Right cardiac atrium (tissue), 5 donors: ENCODE measurements around the gene UBIAD1. TPM values are rescaled to one million over a fixed set of nuclear protein-coding genes. Genes with fewer than 3 reads are reported as not detected.
"Not testable (repeated sequence)": the region's sequence is repeated elsewhere in the genome, so short reads cannot be mapped to it uniquely, and the experiment has no call there.

Source experiments
- ATAC-seq, 2 donors: fragments of 200-7000 bp; cut with Tn5 transposase; one replicate each; pipeline versions ENCODE4 v1.8.0 to v1.9.1; 2020; ENCODE audit warnings: moderate library complexity in 2 of 2, mild to moderate bottlenecking in 1 of 2
- DNase-seq, 3 donors: peaks; one replicate each; pipeline ENCODE4 v3.0.0-alpha.2; 2020
- H3K27ac ChIP-seq: one replicate; pipeline ENCODE4 v1.5.1; 2013; ENCODE audit warnings: mild to moderate bottlenecking, low read length, control low read depth, moderate library complexity
- H3K27me3 ChIP-seq: one replicate; pipeline ENCODE4 v1.6.1; 2013; ENCODE audit not compliant: control insufficient read depth, insufficient read depth
- H3K4me1 ChIP-seq: one replicate; pipeline ENCODE4 v1.6.1; 2013; ENCODE audit warnings: low read length; ENCODE audit not compliant: control insufficient read depth, insufficient read depth
- H3K4me3 ChIP-seq: one replicate; pipeline ENCODE4 v1.5.1; 2013; ENCODE audit warnings: low read length, control low read depth
- H3K9me3 ChIP-seq: one replicate; pipeline ENCODE4 v1.6.1; 2013; ENCODE audit warnings: low read length; ENCODE audit not compliant: control insufficient read depth
- WGBS: extraction: QIAGEN DNeasy Blood & Tissue Kit; methylation state at CpG from one replicate; pipeline ENCODE4 v1.1.7; 2013; 5-methylcytosine and 5-hydroxymethylcytosine counted together
- intact Hi-C, 4 donors: fragments of 100-400 bp; cut with DNase I; formaldehyde crosslinking; loops; one replicate each; pipeline versions ENCODE4 v1.11.0 to v1.14.0; 2022 to 2023
- polyA plus RNA-seq: library from polyadenylated mRNA; stranded (reverse); fragments of 200-250 nt; gene quantifications from one replicate; pipeline ENCODE4 v1.2.3, GENCODE V29; 2013
- total RNA-seq, 4 donors: library from RNA; stranded (reverse); fragmentation: NEBNext Ultra II Directional; extraction: Animal tissue kit (Norgen Biotek cat#: 25700); gene quantifications; one replicate each; pipeline ENCODE4 v1.2.1, GENCODE V29; 2021
- donor health status: healthy with polysubstance abuse.
- donor health status: DM: no; HTN: yes; CAD: no.
- donor health status: DM: no; HTN: no; CAD: no.
- donor health status: DM: no; HTN: yes; CAD: no; lungs with severe emphysema.
- donor health status: DM: yes; HTN: yes; CAD: no.

Gene UBIAD1
- total and polyA plus RNA-seq, 5 donors, result 7.5 to 12.8 (median 11.7) TPM

DNA sequence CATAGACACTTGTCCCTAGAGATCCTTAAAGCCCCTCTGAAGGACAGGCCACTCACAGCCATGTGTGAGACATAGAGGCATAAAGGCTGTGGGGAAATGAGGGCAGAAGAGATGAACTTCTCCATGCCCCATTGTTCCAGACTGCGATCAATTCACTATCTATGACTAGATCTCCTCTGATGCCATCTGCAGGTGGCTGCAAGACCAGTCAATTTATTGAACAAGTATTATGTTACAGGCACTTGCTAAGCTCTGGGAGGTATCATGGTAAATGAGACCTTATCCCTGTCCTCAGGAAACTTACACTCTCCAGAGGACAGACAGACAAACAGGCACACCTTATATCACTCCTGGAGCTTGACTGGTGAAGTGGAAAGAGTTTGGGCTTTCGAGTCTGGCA, 22.9 kb downstream of the UBIAD1 start:
- 97% methylated on average over 2 of the region's 2 CpGs for WGBS
- intact Hi-C loops, result no loop called here
- Histone ChIP-seq H3K27me3 (no peaks in the 10 kb centered on the region), H3K27ac (no peak overlapping the region), H3K4me1 (peaks cover 6% of the 10 kb centered on the region), H3K4me3 (no peak overlapping the region), H3K9me3 (no peaks in the 10 kb centered on the region)
- no peak for ATAC-seq
- no peak for DNase-seq

DNA sequence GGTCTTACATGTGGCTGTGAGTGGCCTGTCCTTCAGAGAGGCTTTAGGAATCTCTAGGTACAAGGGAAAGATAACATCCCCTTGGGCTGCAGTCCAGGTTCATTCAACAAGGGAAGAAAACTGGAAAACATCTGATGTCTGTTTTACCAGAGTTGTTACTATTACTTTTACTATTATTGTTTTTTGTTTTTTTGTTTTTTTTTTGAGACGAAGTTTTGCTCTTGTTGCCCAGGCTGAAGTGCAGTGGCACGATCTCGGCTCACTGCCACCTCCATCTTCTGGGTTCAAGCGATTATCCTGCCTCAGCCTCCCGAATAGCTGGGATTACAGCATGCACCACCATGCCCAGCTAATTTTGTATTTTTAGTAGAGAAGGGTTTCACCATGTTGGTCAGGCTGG, 24.8 kb downstream of the UBIAD1 start:
- H3K27ac ChIP-seq, H3K27me3 ChIP-seq, H3K9me3 ChIP-seq, DNase-seq, ATAC-seq, H3K4me3 ChIP-seq, H3K4me1 ChIP-seq, intact Hi-C loops: not testable (repeated sequence)
- 96% methylated on average over 5 of the region's 5 CpGs for WGBS

DNA sequence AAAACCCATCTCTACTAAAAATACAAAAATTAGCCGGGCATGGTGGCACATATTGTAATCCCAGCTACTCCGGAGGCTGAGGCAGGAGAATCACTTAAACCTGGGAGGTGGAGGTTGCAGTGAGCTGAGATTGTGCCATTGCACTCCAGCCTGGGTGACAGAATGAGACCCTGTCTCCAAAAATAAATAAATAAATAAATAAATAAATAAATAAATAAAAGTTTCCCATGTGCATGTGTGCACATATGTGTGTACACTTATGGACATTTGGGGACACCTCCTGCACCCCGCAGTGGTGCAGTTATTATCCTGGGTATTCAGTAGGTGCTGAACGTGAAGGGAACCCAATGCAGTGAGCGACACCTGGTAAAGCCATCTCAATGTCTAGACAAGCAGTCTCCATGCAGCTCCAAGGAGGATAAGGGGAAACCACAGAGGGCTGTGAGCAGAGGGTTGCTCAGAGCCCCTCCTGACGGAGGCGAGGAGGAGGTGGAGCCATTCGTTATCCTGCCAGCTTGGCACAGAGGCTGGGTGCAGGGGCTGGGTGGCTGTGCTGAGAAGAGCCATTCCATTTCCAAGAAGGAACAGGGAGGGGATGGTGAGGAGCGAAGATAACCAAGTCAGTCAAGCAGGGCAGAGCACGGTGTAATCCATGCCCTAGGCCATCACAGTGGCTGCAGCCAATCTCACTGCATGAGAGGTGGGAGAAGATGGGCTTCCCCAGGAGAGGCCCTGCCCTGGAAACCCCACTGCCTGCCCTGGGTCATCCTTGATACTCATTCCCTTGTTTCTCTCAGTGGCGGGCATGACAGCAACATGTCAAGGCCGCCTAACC, 25.6 kb downstream of the UBIAD1 start:
- DNase-seq (peak in 1 of 3 donors; percentile 23), ATAC-seq (no peak)
- Histone ChIP-seq H3K4me1 (no peaks in the 10 kb centered on the region), H3K27me3 (no peaks in the 10 kb centered on the region), H3K4me3 (no peak overlapping the region), H3K9me3 (no peaks in the 10 kb centered on the region), H3K27ac (no peak overlapping the region)
- intact Hi-C loops, result no loop called here
- 77% methylated on average over 12 of the region's 12 CpGs for WGBS

DNA sequence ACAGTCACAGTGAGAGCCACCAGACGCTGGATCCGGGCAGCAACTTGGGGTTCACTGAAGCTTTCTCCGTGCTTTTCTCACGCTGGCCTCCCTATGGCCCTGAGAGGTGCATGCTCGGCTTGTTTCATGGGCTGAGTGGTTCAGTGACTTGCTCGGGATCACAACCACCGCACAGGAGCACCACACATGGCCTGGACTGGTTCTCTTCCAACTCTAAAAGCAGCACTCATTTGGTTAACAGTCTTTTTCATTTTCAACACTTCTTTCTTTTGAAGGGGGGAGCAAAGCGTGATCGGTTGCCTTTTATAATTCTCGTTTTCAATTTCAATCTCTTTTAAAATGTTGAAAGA, 26.2 kb downstream of the UBIAD1 start:
- ATAC-seq (no peak), DNase-seq (no peak)
- no peaks in the 10 kb centered on the region for H3K27me3 ChIP-seq
- no peak overlapping the region for H3K27ac ChIP-seq
- no peaks in the 10 kb centered on the region for H3K9me3 ChIP-seq
- H3K4me3 ChIP-seq, result no peak overlapping the region
- no peaks in the 10 kb centered on the region for H3K4me1 ChIP-seq
- intact Hi-C loops, result no loop called here
- WGBS, result 58% methylated on average over 10 of the region's 10 CpGs

DNA sequence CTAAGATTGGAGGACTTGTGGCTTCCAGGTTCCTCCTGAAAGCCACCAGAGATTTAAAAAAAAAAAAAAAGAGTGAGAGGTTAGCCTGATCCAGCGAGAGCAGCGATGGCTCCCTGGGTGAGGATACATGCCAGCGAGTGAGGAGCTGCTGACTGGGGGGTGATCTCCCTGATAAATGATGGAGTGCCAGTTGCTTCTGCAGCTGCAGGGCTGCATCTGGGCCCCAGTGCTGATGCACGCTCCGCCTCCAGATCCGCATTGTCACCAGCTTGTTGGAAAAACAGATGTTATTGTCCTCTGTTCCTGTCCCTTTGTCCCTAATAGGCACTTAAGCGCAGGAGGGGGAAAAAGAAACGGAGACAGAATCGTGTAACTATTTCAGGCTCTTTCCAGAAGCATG, 28.6 kb downstream of the UBIAD1 start:
- Histone ChIP-seq H3K27me3 (no peaks in the 10 kb centered on the region), H3K9me3 (no peaks in the 10 kb centered on the region), H3K4me1 (no peaks in the 10 kb centered on the region), H3K27ac (no peak overlapping the region), H3K4me3 (no peak overlapping the region)
- ATAC-seq, result no peak
- intact Hi-C loops, result no loop called here
- DNase-seq, result peak in 1 of 3 donors; percentile 7
- 52% methylated on average over 9 of the region's 9 CpGs for WGBS

DNA sequence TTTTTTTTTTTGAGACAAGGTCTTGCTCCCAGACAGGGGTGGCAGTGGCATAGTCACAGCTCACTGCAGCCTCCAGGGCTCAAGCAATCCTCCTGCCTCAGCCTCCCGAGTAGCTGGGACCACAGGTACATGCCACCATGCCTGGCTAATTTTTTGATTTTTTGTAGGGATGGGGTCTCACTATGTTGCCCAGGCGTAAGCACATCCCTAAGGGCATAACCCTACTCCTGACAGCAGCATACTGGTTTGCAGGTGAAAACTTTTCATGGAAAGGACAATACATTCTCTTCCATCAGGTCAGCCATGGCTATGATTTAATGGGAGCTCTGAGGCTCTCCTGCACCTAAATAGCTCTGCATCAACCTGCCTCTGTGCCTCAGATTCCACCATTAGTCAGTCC, 29.4 kb downstream of the UBIAD1 start:
- Histone ChIP-seq H3K27me3 (no peaks in the 10 kb centered on the region), H3K27ac (no peak overlapping the region), H3K4me3 (no peak overlapping the region), H3K4me1 (no peaks in the 10 kb centered on the region), H3K9me3 (no peaks in the 10 kb centered on the region)
- DNase-seq (no peak), ATAC-seq (no peak)
- intact Hi-C loops, result no loop called here
- 93% methylated on average over 2 of the region's 2 CpGs for WGBS

DNA sequence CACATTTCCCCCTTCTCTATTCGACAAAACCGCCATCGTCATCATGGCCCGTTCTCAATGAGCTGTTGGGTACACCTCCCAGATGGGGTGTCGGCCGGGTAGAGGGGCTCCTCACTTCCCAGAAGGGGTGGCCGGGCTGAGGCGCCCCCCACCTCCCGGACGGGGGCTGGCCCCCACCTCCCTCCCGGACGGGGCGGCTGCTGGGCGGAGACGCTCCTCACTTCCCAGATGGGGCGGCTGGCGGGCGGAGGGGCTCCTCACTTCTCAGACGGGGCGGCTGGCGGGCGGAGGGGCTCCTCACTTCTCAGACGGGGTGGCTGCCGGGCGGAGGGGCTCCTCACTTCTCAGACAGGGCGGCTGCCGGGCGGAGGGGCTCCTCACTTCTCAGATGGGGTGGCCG, 32.5 kb downstream of the UBIAD1 start:
- H3K27ac ChIP-seq, H3K27me3 ChIP-seq, H3K4me3 ChIP-seq, intact Hi-C loops, ATAC-seq, H3K9me3 ChIP-seq, H3K4me1 ChIP-seq: not testable (repeated sequence)
- DNase-seq, result peak in 1 of 3 donors; percentile 43
- WGBS, result 94% methylated on average over 29 of the region's 29 CpGs

DNA sequence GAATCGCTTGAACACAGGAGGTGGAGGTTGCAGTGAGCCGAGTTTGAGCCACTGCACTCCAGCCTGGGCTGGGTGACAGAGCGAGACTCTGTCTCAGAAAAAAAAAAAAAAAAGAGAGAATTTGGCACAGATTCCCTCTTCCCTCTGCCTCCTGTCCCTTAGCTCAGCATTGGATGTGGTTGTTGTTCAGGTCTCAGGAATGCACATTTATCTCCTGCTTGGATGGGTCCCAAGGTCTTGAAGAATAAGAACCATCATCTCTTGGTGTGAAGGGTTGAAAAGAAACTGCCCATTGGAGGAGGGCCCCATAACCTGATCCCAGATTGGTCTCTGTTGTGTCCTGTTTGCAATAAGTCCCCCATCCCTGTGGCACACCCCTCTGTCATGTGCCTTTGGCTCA, 34.9 kb downstream of the UBIAD1 start:
- intact Hi-C loops, result no loop called here
- WGBS, result 69% methylated on average over 3 of the region's 3 CpGs
- DNase-seq (no peak), ATAC-seq (no peak)
- Histone ChIP-seq H3K4me1 (no peaks in the 10 kb centered on the region), H3K4me3 (no peak overlapping the region), H3K27me3 (no peaks in the 10 kb centered on the region), H3K9me3 (no peaks in the 10 kb centered on the region), H3K27ac (no peak overlapping the region)

DNA sequence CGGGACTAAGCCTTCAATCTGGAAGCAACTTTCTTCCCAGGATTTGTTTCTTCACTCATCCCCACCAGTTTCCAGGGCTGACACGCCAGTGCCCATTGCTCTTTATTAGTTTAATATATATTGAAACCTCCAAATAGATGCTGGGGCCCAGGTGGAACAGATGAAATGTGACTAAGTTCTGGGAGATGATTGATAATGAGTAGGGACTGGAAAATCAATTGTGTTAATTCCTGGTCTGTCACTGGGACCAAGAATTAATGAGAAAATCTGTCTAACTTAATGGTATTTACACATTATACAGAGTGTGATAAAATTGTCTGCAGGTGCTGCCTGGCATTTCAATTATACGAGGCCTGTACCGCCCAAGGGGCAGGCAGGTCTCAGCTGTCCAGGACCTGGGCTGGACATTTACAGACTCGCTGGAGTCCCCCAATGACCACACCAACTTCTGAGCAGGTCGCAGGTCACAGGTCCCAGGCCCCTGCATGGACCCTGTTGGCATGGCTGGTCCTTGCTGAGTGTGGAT, 35.8 kb downstream of the UBIAD1 start:
- Histone ChIP-seq H3K4me1 (no peaks in the 10 kb centered on the region), H3K4me3 (no peak overlapping the region), H3K27ac (no peak overlapping the region), H3K9me3 (no peaks in the 10 kb centered on the region), H3K27me3 (no peaks in the 10 kb centered on the region)
- DNase-seq (no peak), ATAC-seq (no peak)
- WGBS, result 84% methylated on average over 6 of the region's 6 CpGs
- intact Hi-C loops, result no loop called here

DNA sequence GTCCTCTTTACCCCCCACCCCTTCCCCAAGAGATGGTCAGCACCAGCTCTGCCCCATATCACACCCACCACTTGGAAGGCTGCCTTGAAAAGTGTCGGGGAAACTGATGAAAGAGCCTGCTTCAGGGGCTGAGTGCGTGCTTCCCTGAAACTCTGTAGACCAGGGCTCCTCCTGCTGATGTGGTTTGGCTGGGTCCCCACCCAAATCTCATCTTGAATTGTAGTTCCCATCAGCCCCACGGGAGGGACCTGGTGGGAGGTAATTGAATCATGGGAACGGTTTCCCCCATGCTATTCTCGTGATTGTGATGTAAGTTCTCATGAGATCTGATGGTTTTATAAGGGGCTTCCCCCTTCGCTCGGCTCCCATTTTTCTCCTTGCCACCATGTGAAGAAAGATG, 36.4 kb downstream of the UBIAD1 start:
- 85% methylated on average over 7 of the region's 7 CpGs for WGBS
- intact Hi-C loops, result no loop called here
- Histone ChIP-seq H3K27me3 (no peaks in the 10 kb centered on the region), H3K27ac (no peak overlapping the region), H3K4me3 (no peak overlapping the region), H3K4me1 (no peaks in the 10 kb centered on the region), H3K9me3 (no peaks in the 10 kb centered on the region)
- DNase-seq (no peak), ATAC-seq (no peak)

DNA sequence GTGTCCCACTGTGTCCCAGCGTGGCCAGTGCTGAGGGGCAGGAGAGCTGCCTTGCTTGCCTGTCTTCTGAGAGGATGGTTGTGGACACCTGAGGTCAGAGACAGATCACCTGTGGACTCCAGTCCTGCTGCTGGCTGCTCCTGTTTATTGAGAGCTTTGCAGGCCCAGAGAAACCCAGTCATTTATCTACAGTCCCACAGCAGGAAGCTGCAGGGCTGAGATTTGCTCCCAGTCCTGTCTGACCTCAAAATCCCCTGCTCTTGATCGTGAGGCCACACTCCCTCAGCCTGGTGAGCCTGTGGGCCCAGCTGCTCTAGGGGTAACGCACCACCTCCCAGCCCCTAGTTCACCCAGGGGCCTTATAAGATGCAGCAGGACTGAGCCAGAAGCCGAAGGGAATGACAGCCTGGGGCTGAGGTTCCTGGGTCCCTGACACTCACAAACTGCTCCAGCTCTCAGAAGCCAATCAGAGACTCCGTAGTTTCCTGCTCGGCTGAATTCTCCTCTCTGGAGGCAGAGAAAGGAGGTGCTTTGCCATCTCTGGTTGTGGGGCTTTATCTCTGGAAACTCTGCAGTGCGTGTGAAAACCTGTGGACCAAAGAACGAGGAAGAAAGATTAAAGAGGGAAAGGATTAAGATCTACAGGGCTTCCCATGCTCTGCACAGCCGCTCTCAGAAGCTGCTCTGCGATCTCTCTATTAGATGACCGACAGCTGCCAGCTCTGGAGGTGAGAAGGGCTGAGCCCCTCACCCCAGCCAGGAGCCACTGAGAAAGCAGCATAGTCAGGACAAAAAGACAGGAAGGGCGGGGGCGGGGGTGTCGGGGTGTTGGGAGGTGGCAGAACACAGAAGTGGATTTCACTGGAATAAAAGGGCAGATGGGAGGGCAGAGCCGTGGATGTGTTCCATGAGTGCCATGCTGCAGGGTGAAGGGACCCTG, 39.1 kb downstream of the UBIAD1 start:
- WGBS, result 52% methylated on average over 15 of the region's 15 CpGs
- Histone ChIP-seq H3K4me3 (no peak overlapping the region), H3K27ac (no peak overlapping the region), H3K27me3 (no peaks in the 10 kb centered on the region), H3K9me3 (no peaks in the 10 kb centered on the region), H3K4me1 (no peaks in the 10 kb centered on the region)
- ATAC-seq, result no peak
- intact Hi-C loops, result no loop called here
- no peak for DNase-seq
